Endometrial microvascular endothelial cells (primary cell): Measurements from ENCODE around the gene RBM4. TPM values are rescaled to one million over a fixed set of nuclear protein-coding genes. Genes with fewer than 3 reads are reported as not detected.

ENCODE experiments used
- in situ Hi-C: cut with HindIII; loops from 2 replicates; pipeline ENCODE4 v1.10.0; 2017; ENCODE audit warnings: low sequenced_read_pairs, low pct_unique_long_range_greater_than_20kb; ENCODE audit errors: inconsistent ontology term
- total RNA-seq: library from RNA; depleted of rRNA; stranded (reverse); fragments of >200 nt; gene quantifications from one replicate; pipeline ENCODE4 v1.2.3, GENCODE V29; 2015; ENCODE audit errors: inconsistent ontology term

The RBM4 gene
- total RNA-seq, 1 donor from 2014 or later, result 135 TPM

- in situ Hi-C loops, result loop anchor here (25.0 kb wide), 1 partner anchor 273 kb away; the partner anchor contains the start of gene NPAS4
Measured at GRCh38 chr11:66685276-66686099, 47.0 kb downstream of the RBM4 start.

DNA sequence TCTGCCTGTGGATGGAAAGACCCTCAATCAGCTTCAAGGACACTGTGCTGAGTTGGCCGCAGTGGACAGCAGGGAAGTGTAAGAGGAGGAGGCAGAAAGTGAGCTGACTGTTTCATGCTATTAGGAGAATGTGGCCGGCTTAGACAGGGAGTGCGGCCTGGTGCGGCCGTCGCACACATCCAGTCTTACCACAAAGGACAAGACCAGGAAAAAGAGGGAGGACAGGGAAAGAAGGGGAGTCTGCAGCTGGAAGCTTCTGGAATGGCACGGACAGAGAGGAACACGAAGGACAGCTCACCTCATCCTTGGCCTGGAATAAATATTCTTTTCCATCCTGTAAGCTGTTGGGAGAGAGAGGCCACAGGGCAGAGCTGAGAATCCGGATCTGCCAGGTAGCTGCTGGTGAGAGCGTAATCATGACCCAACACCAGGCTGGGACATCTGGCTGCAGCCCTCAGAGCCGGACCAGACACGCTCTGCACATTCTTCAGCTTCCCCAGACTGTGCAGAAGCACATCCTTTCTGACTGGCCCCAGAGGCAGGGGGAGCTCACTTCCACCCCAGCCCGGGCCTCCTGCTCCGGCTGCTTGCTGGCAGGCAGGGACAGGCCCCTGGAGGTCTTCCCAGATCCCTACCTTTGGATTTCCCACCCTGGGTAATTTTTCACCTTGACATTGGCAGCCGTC is 47.7 kb downstream of the RBM4 start:
- in situ Hi-C loops, result loop anchor here (25.0 kb wide), 1 partner anchor 274 kb away; the partner anchor contains the start of gene NPAS4

- in situ Hi-C loops, result loop anchor here (25.0 kb wide), 1 partner anchor 275 kb away; the partner anchor contains the start of gene NPAS4
Measured at GRCh38 chr11:66686801-66687750, 48.6 kb downstream of the RBM4 start.

DNA sequence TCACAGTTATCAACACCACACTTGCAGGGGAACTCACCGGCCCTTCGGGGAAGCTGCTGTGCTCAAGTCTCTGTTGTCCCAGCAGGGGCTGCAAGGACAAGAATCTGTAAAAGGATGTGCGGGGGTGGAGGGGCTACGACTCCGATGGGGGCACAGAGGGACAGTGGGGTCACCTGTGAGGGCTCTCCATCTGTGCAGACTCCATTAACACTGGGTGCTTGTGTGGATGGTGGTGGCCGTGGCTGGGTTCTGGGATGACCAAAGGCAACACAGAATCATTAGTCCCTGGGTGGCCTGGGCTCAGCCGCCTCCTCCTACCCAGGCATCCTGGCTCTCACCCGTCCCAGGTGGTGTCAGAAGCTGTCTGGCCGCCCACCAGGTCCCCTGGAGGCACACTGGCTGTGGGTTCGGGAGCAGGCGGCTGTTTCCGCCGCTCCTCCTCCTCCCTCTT is 49.4 kb downstream of the RBM4 start:
- in situ Hi-C loops, result loop anchor here (25.0 kb wide), 1 partner anchor 276 kb away; the partner anchor contains the start of gene NPAS4

GRCh38 chr11:66688561-66689534 is 50.3 kb downstream of the RBM4 start:
- in situ Hi-C loops, result loop anchor here (25.0 kb wide), 1 partner anchor 277 kb away; the partner anchor contains the start of gene NPAS4

DNA sequence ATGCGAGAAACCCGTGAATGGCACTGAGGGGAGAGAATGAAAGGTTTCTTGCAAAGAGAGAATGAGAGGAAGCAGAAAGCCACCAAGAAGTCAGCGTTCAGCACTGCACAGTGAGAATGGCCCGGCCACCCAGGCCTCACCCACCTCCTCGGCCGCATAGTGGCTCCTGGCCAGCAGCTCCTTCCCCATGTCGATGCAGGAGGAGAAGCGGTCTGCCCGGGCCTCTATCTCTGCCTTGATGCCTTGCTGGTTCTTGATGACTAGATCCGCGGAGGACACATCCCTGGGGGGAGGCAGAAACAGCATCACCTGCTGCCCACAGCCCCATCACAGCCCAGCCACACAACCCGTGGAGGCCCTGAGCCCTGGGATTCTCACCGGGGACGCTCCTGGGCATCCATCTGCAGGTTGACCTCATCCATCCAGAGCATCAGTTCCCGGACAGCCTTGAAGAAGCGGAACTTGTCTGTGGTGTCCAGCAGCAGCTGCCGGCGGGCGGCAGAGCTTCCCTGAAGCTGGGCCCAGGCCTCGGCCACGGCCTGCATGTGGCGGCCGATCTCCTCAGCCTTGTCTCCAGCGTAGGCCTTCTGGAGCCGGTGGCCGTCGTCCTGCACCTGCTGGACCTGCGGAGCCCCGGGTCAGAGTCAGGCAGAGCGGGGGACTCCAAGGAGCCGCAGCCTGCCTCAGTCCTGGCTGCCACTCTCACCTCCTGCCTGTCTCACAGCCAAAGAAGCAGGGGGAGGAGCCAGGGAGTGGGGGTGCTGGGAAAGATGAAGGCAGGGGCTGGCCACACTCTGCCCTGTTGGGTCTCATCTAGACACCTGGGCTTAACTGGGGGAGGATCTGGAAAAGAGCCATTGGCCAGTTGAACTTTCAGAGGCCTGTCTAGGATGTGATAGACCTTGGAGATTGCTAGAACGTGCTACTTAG is 51.4 kb downstream of the RBM4 start:
- in situ Hi-C loops, result loop anchor here (25.0 kb wide), 1 partner anchor 278 kb away; the partner anchor contains the start of gene NPAS4

GRCh38 chr11:66691311-66691980 is 52.9 kb downstream of the RBM4 start:
- in situ Hi-C loops, result loop anchor here (25.0 kb wide), 1 partner anchor 279 kb away; the partner anchor contains the start of gene NPAS4

DNA sequence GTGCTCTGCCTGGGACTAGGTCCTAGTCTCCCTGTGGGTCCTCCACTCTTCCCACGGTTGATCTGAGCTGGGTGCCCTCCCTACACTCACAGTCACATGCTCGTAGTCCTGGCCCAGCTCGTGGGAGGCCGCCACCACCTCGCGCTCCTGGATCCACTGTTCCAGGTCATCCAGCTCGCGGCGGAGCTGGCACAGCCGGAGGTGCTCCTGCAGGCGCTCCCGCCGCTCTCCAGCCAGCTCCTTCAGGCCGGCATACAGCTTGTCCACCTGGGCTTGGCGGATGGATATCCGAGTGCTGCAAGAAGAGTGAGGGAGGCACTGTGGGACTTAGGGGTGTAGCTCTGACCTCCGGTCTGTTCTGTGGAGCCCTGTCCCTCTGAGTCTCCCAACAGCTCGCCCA is 53.9 kb downstream of the RBM4 start:
- in situ Hi-C loops, result loop anchor here (25.0 kb wide), 1 partner anchor 280 kb away; the partner anchor contains the start of gene NPAS4

DNA sequence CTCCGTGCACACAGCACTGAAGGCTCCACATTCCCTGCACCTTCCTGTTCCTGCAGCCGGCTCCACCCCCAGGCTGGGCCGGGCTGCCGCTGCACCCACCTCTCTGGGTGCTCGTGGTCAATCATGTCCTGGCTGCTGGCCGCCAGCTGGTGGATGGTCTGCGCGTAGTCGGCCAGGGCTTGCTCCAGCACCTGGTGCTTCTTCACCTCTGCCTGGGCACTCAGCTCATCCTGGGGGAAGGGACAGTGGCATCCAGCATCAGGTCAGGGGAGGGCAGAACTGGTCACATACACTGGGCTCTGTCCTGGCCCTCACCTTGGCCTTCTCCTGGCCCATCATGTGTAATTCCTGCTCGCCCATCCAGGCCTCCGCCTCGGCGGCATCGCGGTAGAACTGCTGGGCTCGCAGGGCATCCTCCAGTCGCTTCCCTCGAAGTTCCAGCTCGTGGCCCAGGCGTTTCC is 54.4 kb downstream of the RBM4 start:
- in situ Hi-C loops, result loop anchor here (25.0 kb wide), 1 partner anchor 281 kb away; the partner anchor contains the start of gene NPAS4

DNA sequence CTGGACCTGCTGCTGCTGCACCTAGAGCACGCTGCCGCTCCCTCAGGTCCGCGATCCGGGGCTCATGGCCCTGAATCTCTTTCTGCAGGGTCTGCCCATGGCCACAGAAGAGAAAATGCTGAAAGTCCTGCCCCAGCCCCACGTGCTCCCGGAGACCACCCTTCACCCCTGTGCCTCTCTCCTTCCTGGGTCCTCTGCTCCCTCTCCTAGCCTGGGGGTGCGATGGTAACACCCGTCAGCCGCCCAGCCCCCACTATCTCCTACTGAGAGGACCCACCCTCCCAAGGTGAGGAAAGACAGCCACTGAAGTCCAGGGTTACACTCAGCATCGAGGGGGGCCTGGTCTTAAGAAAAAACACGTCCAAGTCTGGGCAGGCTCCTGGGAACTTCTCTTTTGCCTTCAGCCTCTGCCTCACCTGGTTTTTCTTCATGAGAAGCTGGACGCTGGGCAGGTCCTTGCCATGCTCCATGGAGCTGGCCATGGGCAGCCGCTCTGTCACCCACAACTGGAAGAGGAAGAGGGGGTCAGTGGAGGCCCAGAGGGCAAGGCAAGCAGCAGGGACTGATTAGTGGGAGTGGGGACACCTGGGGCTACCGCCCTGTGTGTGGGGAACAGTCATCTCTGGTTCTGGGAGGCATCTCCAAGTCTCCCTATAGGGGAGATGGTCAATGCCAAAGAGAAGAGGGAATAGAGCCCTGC is 55.0 kb downstream of the RBM4 start:
- in situ Hi-C loops, result loop anchor here (25.0 kb wide), 1 partner anchor 281 kb away; the partner anchor contains the start of gene NPAS4

- in situ Hi-C loops, result loop anchor here (25.0 kb wide), 1 partner anchor 282 kb away; the partner anchor contains the start of gene NPAS4
Measured at GRCh38 chr11:66694056-66694410, 55.5 kb downstream of the RBM4 start.

DNA sequence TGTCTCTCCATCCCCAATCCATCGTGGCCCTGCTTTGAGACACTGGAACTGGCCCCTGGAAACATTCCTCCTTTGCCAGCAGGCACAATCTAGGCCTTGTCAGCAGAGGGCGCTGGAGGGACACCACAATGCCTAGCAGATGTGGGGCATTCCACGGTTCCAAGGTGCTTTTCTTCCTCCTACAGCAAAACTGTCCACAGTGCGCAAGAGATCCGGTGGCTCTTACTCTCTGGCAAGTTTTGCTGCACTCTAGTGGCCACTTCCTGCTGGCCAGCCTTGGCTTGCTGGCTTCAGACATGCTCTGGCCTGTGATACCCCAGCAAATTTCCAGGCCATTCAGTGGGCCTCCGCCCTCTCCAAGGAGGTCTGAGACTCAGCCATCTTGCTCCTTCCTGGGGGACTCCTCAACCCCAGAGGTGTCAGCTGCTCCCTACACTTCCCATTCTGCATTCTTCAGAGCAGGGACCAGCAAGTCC is 56.3 kb downstream of the RBM4 start:
- in situ Hi-C loops, result loop anchor here (25.0 kb wide), 1 partner anchor 282 kb away; the partner anchor contains the start of gene NPAS4
